HCT116 (cell line): ENCODE measurements around the gene LHX4. TPM values are rescaled to one million over a fixed set of nuclear protein-coding genes. Genes with fewer than 3 reads are reported as not detected.

ENCODE experiments used
- ATAC-seq: fragments of 200-7000 bp; cut with Tn5 transposase; 2 replicates; pipeline ENCODE4 v1.9.1; 2020; ENCODE audit warnings: mild to moderate bottlenecking, moderate library complexity
- BruUV-seq: library from RNA; stranded (reverse); fragments of 400-500 nt; replicated peaks from 2 replicates; lab custom pipeline; 2021; lab: Mats Ljungman, UMichigan
- CTCF ChIA-PET: fragments of 300-600 bp; sonication (Branson Sonifier 250); formaldehyde crosslinking; loops from one replicate; lab custom pipeline; 2021; ENCODE audit warnings: antibody characterized with exemption; lab: Charles Lee
- POLR2A ChIA-PET: fragments of 300-600, 350-600 bp; sonication (Branson Sonifier 250); formaldehyde crosslinking; loops from one replicate; lab custom pipeline; 2021; ENCODE audit warnings: antibody characterized with exemption; lab: Charles Lee
- RAD21 ChIA-PET, 2 experiments: fragments of 300-600 bp; sonication (Branson Sonifier 250); formaldehyde crosslinking; loops; one replicate each; lab custom pipeline; 2023; ENCODE audit warnings: low total read pairs in 2 of 2; ENCODE audit not compliant: uncharacterized antibody in 2 of 2, unreplicated experiment in 2 of 2, low non-redundant PET in 1 of 2; lab: Charles Lee
- DNase-seq: peaks from one replicate; pipeline ENCODE4 v3.0.0-alpha.2; 2010; ENCODE audit warnings: low read depth, low spot score
- H2AFZ ChIP-seq: fragments of 200-600 bp; shearing (Covaris generic), sonication (generic); 2 replicates; pipeline ENCODE4 v1.6.1; 2017; ENCODE audit warnings: low read depth, mixed run types, mixed read lengths, antibody characterized with exemption, low read length; ENCODE audit not compliant: poor library complexity, severe bottlenecking
- H3K27ac ChIP-seq: 2 replicates; pipeline ENCODE4 v1.5.1; 2012; ENCODE audit warnings: low read depth, low read length
- H3K27me3 ChIP-seq: fragments of 200-600 bp; sonication (generic); 2 replicates; pipeline ENCODE4 v1.6.1; 2016; ENCODE audit warnings: mixed run types, low read length, mixed read lengths; ENCODE audit not compliant: insufficient read depth
- H3K36me3 ChIP-seq, 2 experiments: fragments of 200-500 bp in 1 of 2; fragments of 200-600 bp in 1 of 2; sonication (Bioruptor generic) in 1 of 2; sonication (generic) in 1 of 2; 2 replicates each; pipeline versions ENCODE4 v1.5.1 to v1.6.1; 2014 to 2016; ENCODE audit warnings: low read length in 2 of 2, inconsistent platforms in 1 of 2, mixed read lengths in 1 of 2, mixed run types in 1 of 2; ENCODE audit not compliant: insufficient read depth in 2 of 2, control insufficient read depth in 1 of 2
- H3K4me1 ChIP-seq, 2 experiments: fragments of 200-600 bp in 1 of 2; sonication (generic) in 1 of 2; 2 replicates each; pipeline versions ENCODE4 v1.5.1 to v1.6.1; 2012 to 2017; ENCODE audit warnings: low read length in 2 of 2, inconsistent platforms in 1 of 2, mild to moderate bottlenecking in 1 of 2, mixed read lengths in 1 of 2, mixed run types in 1 of 2, moderate library complexity in 1 of 2; ENCODE audit not compliant: insufficient read depth in 2 of 2, control insufficient read depth in 1 of 2
- H3K4me2 ChIP-seq: fragments of 200-600 bp; sonication (generic); 2 replicates; pipeline ENCODE4 v1.6.1; 2017; ENCODE audit warnings: mixed run types, low read length, mixed read lengths
- H3K4me3 ChIP-seq, 2 experiments: fragments of 200-600 bp in 1 of 2; sonication (generic) in 1 of 2; replicated peaks in 1 of 2; 2 replicates each; pipeline ENCODE4 v1.5.1; 2011 to 2016; ENCODE audit warnings: low read length in 2 of 2, control low read depth in 1 of 2, low read depth in 1 of 2, mild to moderate bottlenecking in 1 of 2, mixed read lengths in 1 of 2, mixed run types in 1 of 2
- H3K79me2 ChIP-seq: fragments of 200-600 bp; sonication (generic); 2 replicates; pipeline ENCODE4 v1.6.1; 2017; ENCODE audit warnings: mild to moderate bottlenecking, mixed run types, low read length, moderate library complexity, mixed read lengths; ENCODE audit not compliant: insufficient read depth
- H3K9ac ChIP-seq: fragments of 200-600 bp; sonication (generic); 2 replicates; pipeline ENCODE4 v1.6.1; 2016; ENCODE audit warnings: low read length, mixed read lengths
- H3K9me2 ChIP-seq: fragments of 200-600 bp; sonication (generic), shearing (Covaris generic); 2 replicates; pipeline ENCODE4 v1.6.1; 2017; ENCODE audit warnings: mixed run types, mild to moderate bottlenecking, moderate library complexity; ENCODE audit not compliant: insufficient read depth
- H3K9me3 ChIP-seq, 2 experiments: fragments of 200-500 bp in 1 of 2; fragments of 200-600 bp in 1 of 2; sonication (Bioruptor generic) in 1 of 2; sonication (generic) in 1 of 2; 2 replicates each; pipeline ENCODE4 v1.6.1; 2014 to 2017; ENCODE audit warnings: low read length in 2 of 2, mixed read lengths in 2 of 2, inconsistent platforms in 1 of 2, low read depth in 1 of 2, mild to moderate bottlenecking in 1 of 2, mixed run types in 1 of 2, moderate library complexity in 1 of 2; ENCODE audit not compliant: control insufficient read depth in 1 of 2, insufficient read depth in 1 of 2
- H4K20me1 ChIP-seq: fragments of 200-600 bp; sonication (generic), shearing (Covaris generic); 2 replicates; pipeline ENCODE4 v1.6.1; 2017; ENCODE audit warnings: mixed run types, mild to moderate bottlenecking, moderate library complexity; ENCODE audit not compliant: insufficient read depth
- ATF3 ChIP-seq: IDR thresholded peaks from 2 replicates; pipeline ENCODE4 v1.6.1; 2012
- CEBPB ChIP-seq: IDR thresholded peaks from 2 replicates; pipeline ENCODE4 v1.6.1; 2012; ENCODE audit warnings: low read depth
- EGR1 ChIP-seq: IDR thresholded peaks from 2 replicates; pipeline ENCODE4 v1.6.1; 2012; ENCODE audit warnings: low read depth
- ELF1 ChIP-seq: IDR thresholded peaks from 2 replicates; pipeline ENCODE4 v1.6.1; 2012; ENCODE audit warnings: low read depth, borderline replicate concordance
- EZH2 ChIP-seq: fragments of 200-600 bp; sonication (generic); IDR thresholded peaks from 2 replicates; pipeline ENCODE4 v1.6.1; 2017; ENCODE audit warnings: antibody characterized with exemption, mixed run types
- EZH2phosphoT487 ChIP-seq: fragments of 200-600 bp; IDR thresholded peaks from 2 replicates; pipeline ENCODE4 v1.6.1; 2018; ENCODE audit warnings: antibody characterized with exemption, borderline replicate concordance
- FOSL1 ChIP-seq: IDR thresholded peaks from 2 replicates; pipeline ENCODE4 v1.6.1; 2012; ENCODE audit warnings: low read depth
- POLR2A ChIP-seq: IDR thresholded peaks from 2 replicates; pipeline ENCODE4 v1.7.0; 2011; ENCODE audit warnings: borderline replicate concordance; ENCODE audit not compliant: insufficient read depth, insufficient read length; ENCODE audit errors: extremely low read depth
- RAD21 ChIP-seq: IDR thresholded peaks from 2 replicates; pipeline ENCODE4 v1.6.1; 2012; ENCODE audit warnings: low read depth, mild to moderate bottlenecking
- REST ChIP-seq: IDR thresholded peaks from 2 replicates; pipeline ENCODE4 v1.6.1; 2012; ENCODE audit warnings: low read depth
- SIN3A ChIP-seq: IDR thresholded peaks from 2 replicates; pipeline ENCODE4 v1.6.1; 2012; ENCODE audit warnings: low read depth
- SP1 ChIP-seq: IDR thresholded peaks from 2 replicates; pipeline ENCODE4 v1.6.1; 2012; ENCODE audit warnings: low read depth
- SRF ChIP-seq: IDR thresholded peaks from 2 replicates; pipeline ENCODE4 v1.6.1; 2012; ENCODE audit warnings: low read depth
- TCF7L2 ChIP-seq: IDR thresholded peaks from 2 replicates; pipeline ENCODE4 v1.7.0; 2011; ENCODE audit warnings: borderline replicate concordance, inconsistent platforms; ENCODE audit not compliant: insufficient read depth, insufficient read length; ENCODE audit errors: extremely low read depth
- YY1 ChIP-seq: IDR thresholded peaks from 2 replicates; pipeline ENCODE4 v1.6.1; 2011; ENCODE audit warnings: low read length, low read depth, moderate library complexity, mild to moderate bottlenecking; ENCODE audit not compliant: insufficient replicate concordance; ENCODE audit errors: extremely low read depth
- ZBTB33 ChIP-seq: IDR thresholded peaks from 2 replicates; pipeline ENCODE4 v1.6.1; 2011; ENCODE audit warnings: mild to moderate bottlenecking, low read length, moderate library complexity; ENCODE audit not compliant: insufficient replicate concordance; ENCODE audit errors: extremely low read depth
- intact Hi-C: fragments of 100-400 bp; cut with micrococcal nuclease; formaldehyde crosslinking; loops from 2 replicates; pipeline ENCODE4 v1.10.0; 2022
- total RNA-seq: library from RNA; stranded (reverse); gene quantifications from one replicate; pipeline ENCODE4 v1.2.1, GENCODE V29; 2021; ENCODE audit not compliant: unreplicated experiment

LHX4 gene
- total RNA-seq, 1 experiment from 2014 or later = 0.44 TPM

- TF ChIP-seq SRF = no peak
- TF ChIP-seq YY1 = no peak
- no peak for TF ChIP-seq RAD21
- no peak for TF ChIP-seq CEBPB
- no peak for TF ChIP-seq TCF7L2
- no peak for TF ChIP-seq EZH2
- no peak for TF ChIP-seq FOSL1
- no peak for TF ChIP-seq POLR2A
- no peak for TF ChIP-seq ELF1
- TF ChIP-seq, all 23 proteins: peak for 0
- Histone ChIP-seq H3K27me3 (no peaks in the 10 kb centered on the region), H3K9me2 (no peaks in the 10 kb centered on the region), H3K79me2 (no peaks in the 10 kb centered on the region), H3K36me3 (no peaks in the 10 kb centered on the region), H4K20me1 (no peaks in the 10 kb centered on the region), H3K9ac (no peak overlapping the region), H3K27ac (no peak overlapping the region), H2AFZ (no peak overlapping the region), H3K4me1 (peaks cover 0 to 3% of the 10 kb centered on the region in 2 experiments; a peak in 1 of 4 replicates), H3K9me3 (no peaks in the 10 kb centered on the region), H3K4me2 (no peak overlapping the region), H3K4me3 (no peak overlapping the region)
- no TSS peak for BruUV-seq
- RAD21 ChIA-PET = no interaction called here
- POLR2A ChIA-PET = no interaction called here
- DNase-seq (no peak), ATAC-seq (no peak)
- CTCF ChIA-PET = no interaction called here
- intact Hi-C loops = no loop called here
Measured at GRCh38 chr1:180208264-180208663, 21.8 kb upstream of the LHX4 start.

- ChIA-PET CTCF (no interaction called here), RAD21 (no interaction called here), POLR2A (no interaction called here)
- no TSS peak for BruUV-seq
- no peak for ATAC-seq
- Histone ChIP-seq H3K4me2 (no peak overlapping the region), H3K79me2 (no peaks in the 10 kb centered on the region), H3K27me3 (no peaks in the 10 kb centered on the region), H3K9ac (no peak overlapping the region), H2AFZ (no peak overlapping the region), H3K27ac (no peak overlapping the region), H3K9me2 (no peaks in the 10 kb centered on the region), H4K20me1 (no peaks in the 10 kb centered on the region), H3K9me3 (no peaks in the 10 kb centered on the region), H3K36me3 (no peaks in the 10 kb centered on the region), H3K4me1 (peaks cover 0 to 8% of the 10 kb centered on the region in 2 experiments; a peak in 1 of 4 replicates), H3K4me3 (no peak overlapping the region)
- no peak for DNase-seq
- intact Hi-C loops = no loop called here
- TF ChIP-seq EZH2phosphoT487 (no peak), ATF3 (no peak), SIN3A (no peak), TCF7L2 (no peak), ZBTB33 (no peak), EGR1 (no peak), REST (no peak), SP1 (no peak)
Measured at GRCh38 chr1:180210008-180210620, 19.9 kb upstream of the LHX4 start.
